Spleen (tissue), 11 donors: ENCODE results near the gene SLC22A24. TPM values are rescaled to one million over a fixed set of nuclear protein-coding genes. Genes with fewer than 3 reads are reported as not detected.

Experiments used
- DNase-seq: peaks from one replicate; pipeline ENCODE4 v3.0.0-alpha.2; 2020
- H3K27ac ChIP-seq, 8 donors: fragments of 200-600 bp; sonication (generic) in 7 of 8; 1 replicate in 4 of 8; 2 replicates in 4 of 8; pipeline versions ENCODE4 v1.5.0 to v1.8.0; 2016 to 2021; ENCODE audit warnings: inconsistent platforms in 4 of 8, mild to moderate bottlenecking in 4 of 8, moderate library complexity in 1 of 8
- H3K27me3 ChIP-seq, 7 donors: fragments of 200-600 bp; sonication (generic) in 6 of 7; replicated peaks in 1 of 7; 1 replicate in 4 of 7; 2 replicates in 3 of 7; pipeline versions ENCODE4 v1.5.0 to v1.8.0; 2016 to 2021; ENCODE audit warnings: inconsistent platforms in 3 of 7, mild to moderate bottlenecking in 1 of 7
- H3K36me3 ChIP-seq, 6 donors: fragments of 200-600 bp; sonication (generic) in 5 of 6; 1 replicate in 4 of 6; 2 replicates in 2 of 6; pipeline versions ENCODE4 v1.5.0 to v1.8.0; 2016 to 2021; ENCODE audit warnings: inconsistent platforms in 2 of 6
- H3K4me1 ChIP-seq, 6 donors: fragments of 200-600 bp; sonication (generic) in 5 of 6; 1 replicate in 3 of 6; 2 replicates in 3 of 6; pipeline versions ENCODE4 v1.5.0 to v1.8.0; 2016 to 2021; ENCODE audit warnings: inconsistent platforms in 3 of 6
- H3K4me3 ChIP-seq, 8 donors: fragments of 200-600 bp; sonication (generic) in 7 of 8; 1 replicate in 4 of 8; 2 replicates in 4 of 8; pipeline versions ENCODE4 v1.5.0 to v1.8.0; 2016 to 2021; ENCODE audit warnings: inconsistent platforms in 4 of 8, mild to moderate bottlenecking in 4 of 8, moderate library complexity in 2 of 8
- H3K9me3 ChIP-seq, 8 donors: fragments of 200-600 bp; sonication (generic) in 7 of 8; 1 replicate in 4 of 8; 2 replicates in 4 of 8; pipeline versions ENCODE4 v1.5.0 to v1.8.0; 2016 to 2021; ENCODE audit warnings: inconsistent platforms in 4 of 8
- CTCF ChIP-seq, 11 experiments: fragments of 200-600 bp in 7 of 11; fragments of 450-650 bp in 4 of 11; sonication (generic) in 4 of 11; IDR thresholded peaks in 8 of 11; conservative IDR thresholded peaks in 3 of 11; 1 replicate in 7 of 11; 2 replicates in 4 of 11; pipeline versions ENCODE4 v1.4.0 to v1.8.0; 2016 to 2021; ENCODE audit warnings: antibody characterized with exemption in 11 of 11, inconsistent platforms in 4 of 11, mild to moderate bottlenecking in 1 of 11
- POLR2A ChIP-seq, 3 donors: fragments of 450-650 bp; IDR thresholded peaks; one replicate each; pipeline ENCODE4 v1.5.1; 2017; ENCODE audit warnings: antibody characterized with exemption in 3 of 3, mild to moderate bottlenecking in 1 of 3
- POLR2AphosphoS5 ChIP-seq, 3 donors: sonication (generic); formaldehyde crosslinking; IDR thresholded peaks; one replicate each; pipeline ENCODE4 v1.5.1; 2017; ENCODE audit warnings: antibody characterized with exemption in 3 of 3
- WGBS, 5 donors: extraction: QIAGEN DNeasy Blood & Tissue Kit in 3 of 5; methylation state at CpG; one replicate each; pipeline versions ENCODE4 v1.1.5 to v1.1.7; 2013 to 2018; 5-methylcytosine and 5-hydroxymethylcytosine counted together
- intact Hi-C: fragments of 100-400 bp; cut with DNase I; formaldehyde crosslinking; loops from one replicate; pipeline ENCODE4 v1.15.0; 2023; ENCODE audit warnings: low total_unique reads
- polyA plus RNA-seq, 3 donors: library from polyadenylated mRNA; stranded (reverse); fragments of 200-250 nt; gene quantifications; one replicate each; pipeline ENCODE4 v1.2.1, GENCODE V29; 2013
- total RNA-seq, 7 donors: library from RNA; depleted of rRNA in 3 of 7; stranded (reverse); fragments of >200 nt in 3 of 7; fragmentation: NEBNext Ultra II Directional in 4 of 7; extraction: Animal tissue kit (Norgen Biotek cat#: 25700) in 4 of 7; gene quantifications; one replicate each; pipeline versions ENCODE4 v1.1.0 to v1.2.1, GENCODE V29; 2016 to 2021
- donor health status: healthy with polysubstance abuse.
- donor health status: DM: no; HTN: no; CAD: no; lungs with moderate emphysema.
- donor health status: DM: no; HTN: no; CAD: no.
- donor health status: Bipolar disorder and iron deficiency.
- donor health status: healthy.
- donor health status: DM: no; HTN: no; CAD: no.
- donor health status: DM: yes; HTN: yes; CAD: no.

SLC22A24 gene
- total and polyA plus RNA-seq, 10 donors: not detected

GRCh38 chr11:63165706-63166310, 21.8 kb upstream of the SLC22A24 start:
- DNase-seq: no peak
- TF ChIP-seq POLR2A (IDR thresholded peaks at IDR 0.05) (no peak), CTCF (IDR thresholded peaks at IDR 0.05 in 8 of 11, conservative IDR thresholded peaks at IDR 0.05 in 3 of 11) (no peak)
- Histone ChIP-seq H3K27ac (no peak overlapping the region), H3K27me3 (peaks cover 0 to 58% (median 7%) of the 10 kb centered on the region in 7 donors), H3K4me1 (no peaks in the 10 kb centered on the region), H3K9me3 (no peaks in the 10 kb centered on the region), H3K36me3 (no peaks in the 10 kb centered on the region), H3K4me3 (no peak overlapping the region)
- WGBS, 5 donors: 80 to 95% (median 87%) methylated on average over 4 of the region's 4 CpGs
- intact Hi-C loops: no loop called here

DNA sequence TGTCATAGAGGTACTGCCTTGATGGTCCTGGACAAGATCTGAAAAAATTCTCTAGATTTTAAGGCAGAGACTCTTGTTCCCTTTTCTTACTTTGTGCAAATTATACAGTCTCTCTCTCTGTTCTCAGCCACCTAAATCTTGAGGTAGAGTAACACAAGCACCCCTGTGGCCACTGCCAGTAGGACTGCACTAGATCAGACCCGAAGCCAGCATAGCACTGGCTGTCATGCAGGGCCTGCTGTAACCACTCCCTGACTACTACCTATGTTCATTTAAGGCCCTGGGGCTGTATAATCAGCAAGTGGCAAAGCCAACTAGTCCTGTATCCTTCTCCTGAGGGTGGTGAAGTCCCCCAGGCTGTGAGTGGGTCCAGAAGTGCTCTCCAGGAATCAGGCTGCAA, 11.8 kb upstream of the SLC22A24 start:
- 67 to 93% (median 88%) methylated on average over 1 of the region's 1 CpG for WGBS, 5 donors
- intact Hi-C loops: no loop called here
- Histone ChIP-seq H3K9me3 (peaks cover 0 to 19% (median 13%) of the 10 kb centered on the region in 8 donors), H3K27me3 (peaks cover 0 to 29% (median 0%) of the 10 kb centered on the region in 7 donors), H3K4me3 (no peak overlapping the region), H3K36me3 (no peaks in the 10 kb centered on the region), H3K4me1 (no peaks in the 10 kb centered on the region), H3K27ac (no peak overlapping the region)
- DNase-seq: no peak
- TF ChIP-seq POLR2A (IDR thresholded peaks at IDR 0.05) (no peak), POLR2AphosphoS5 (IDR thresholded peaks at IDR 0.05) (no peak), CTCF (IDR thresholded peaks at IDR 0.05 in 8 of 11, conservative IDR thresholded peaks at IDR 0.05 in 3 of 11) (no peak)

GRCh38 chr11:63146581-63146980, 2.6 kb upstream of the SLC22A24 start:
- H3K4me3 ChIP-seq: no peak overlapping the region
- no peak for DNase-seq
- H3K9me3 ChIP-seq: peaks cover 0 to 3% (median 0%) of the 10 kb centered on the region in 8 donors
- intact Hi-C loops: no loop called here
- H3K4me1 ChIP-seq: peaks cover 0 to 4% (median 0%) of the 10 kb centered on the region in 6 donors
- TF ChIP-seq POLR2A (IDR thresholded peaks at IDR 0.05) (no peak), POLR2AphosphoS5 (IDR thresholded peaks at IDR 0.05) (no peak)
- 76 to 88% (median 80%) methylated on average over 2 of the region's 2 CpGs for WGBS, 5 donors
- H3K27ac ChIP-seq: no peak overlapping the region
- peaks cover 0 to 5% (median 0%) of the 10 kb centered on the region in 7 donors for H3K27me3 ChIP-seq
- H3K36me3 ChIP-seq: no peaks in the 10 kb centered on the region

DNA sequence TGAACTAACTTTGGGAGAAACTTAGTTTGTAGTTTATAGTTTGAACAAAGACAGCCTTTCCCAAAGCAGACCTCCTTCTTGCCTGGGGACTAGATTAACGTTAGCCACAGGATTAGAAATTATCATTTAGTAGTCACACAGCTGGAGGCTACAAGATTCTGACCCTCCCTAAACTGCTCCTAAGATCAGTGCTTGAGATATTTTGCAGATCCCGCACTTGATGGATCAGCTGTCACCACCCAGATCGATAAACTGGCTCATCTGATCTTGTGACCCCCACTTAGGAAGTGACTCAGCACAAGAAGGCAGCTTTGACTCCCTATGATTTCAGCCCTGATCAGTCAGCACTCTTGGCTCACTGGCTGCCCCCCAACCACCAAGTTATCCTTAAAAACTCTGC, 1.6 kb downstream of the SLC22A24 start:
- intact Hi-C loops: no loop called here
- Histone ChIP-seq H3K4me1 (peaks cover 0 to 4% (median 0%) of the 10 kb centered on the region in 6 donors), H3K4me3 (no peak overlapping the region), H3K27me3 (peaks cover 0 to 10% (median 0%) of the 10 kb centered on the region in 7 donors), H3K36me3 (no peaks in the 10 kb centered on the region), H3K27ac (no peak overlapping the region), H3K9me3 (peaks cover 0 to 3% (median 0%) of the 10 kb centered on the region in 8 donors)
- WGBS, 5 donors: 54 to 77% (median 60%) methylated on average over 3 of the region's 3 CpGs
- DNase-seq: no peak
- TF ChIP-seq POLR2AphosphoS5 (IDR thresholded peaks at IDR 0.05) (no peak), POLR2A (IDR thresholded peaks at IDR 0.05) (no peak), CTCF (IDR thresholded peaks at IDR 0.05 in 8 of 11, conservative IDR thresholded peaks at IDR 0.05 in 3 of 11) (no peak)
